Fibroblast of skin of right quadriceps (primary cell): ENCODE data around the gene ARFGAP1.
"Not testable (repeated sequence)": the region's sequence is repeated elsewhere in the genome, so short reads cannot be mapped to it uniquely, and the experiment has no call there.

Experiments used
- DNase-seq: peaks from one replicate; pipeline ENCODE4 v3.0.0-alpha.2; 2013

Gene ARFGAP1

GRCh38 chr20:63241272-63241671 is 31.3 kb upstream of the ARFGAP1 start:
- DNase-seq = no peak

GRCh38 chr20:63242736-63243135 is 29.9 kb upstream of the ARFGAP1 start:
- no peak for DNase-seq

- no peak for DNase-seq
These were observed 28.9 kb upstream of the ARFGAP1 start for GRCh38 chr20:63243604-63244247.

- DNase-seq = no peak
These were observed 28.1 kb upstream of the ARFGAP1 start for GRCh38 chr20:63244468-63244867.

GRCh38 chr20:63246490-63247288 is 25.9 kb upstream of the ARFGAP1 start:
- no peak for DNase-seq

GRCh38 chr20:63247671-63248228 is 24.9 kb upstream of the ARFGAP1 start:
- DNase-seq = no peak

- DNase-seq = no peak
These were observed 23.6 kb upstream of the ARFGAP1 start for GRCh38 chr20:63248835-63249591.

- DNase-seq = no peak
These were observed 22.7 kb upstream of the ARFGAP1 start for GRCh38 chr20:63249891-63250290.

- DNase-seq = not testable (repeated sequence)
These were observed 21.3 kb upstream of the ARFGAP1 start for GRCh38 chr20:63251350-63251749.

GRCh38 chr20:63252284-63252711 is 20.3 kb upstream of the ARFGAP1 start:
- DNase-seq = no peak

GRCh38 chr20:63253065-63253437 is 19.6 kb upstream of the ARFGAP1 start:
- DNase-seq = no peak

- DNase-seq = no peak
These were observed 19.0 kb upstream of the ARFGAP1 start for GRCh38 chr20:63253438-63254231.

- DNase-seq = no peak
These were observed 18.4 kb upstream of the ARFGAP1 start, which contains the start of gene NKAIN4 for GRCh38 chr20:63254232-63254605. Gene NKAIN4 (minus strand): TSS chr20:63254463. CDS start chr20:63254450, 13 bp downstream.

- no peak for DNase-seq
These were observed 17.8 kb upstream of the ARFGAP1 start for GRCh38 chr20:63254606-63255384.

GRCh38 chr20:63255931-63256704 is 16.5 kb upstream of the ARFGAP1 start:
- no peak for DNase-seq

- DNase-seq = no peak
These were observed 15.7 kb upstream of the ARFGAP1 start for GRCh38 chr20:63256954-63257353.

- no peak for DNase-seq
These were observed 15.0 kb upstream of the ARFGAP1 start for GRCh38 chr20:63257629-63258028.

GRCh38 chr20:63258781-63259180 is 13.8 kb upstream of the ARFGAP1 start:
- no peak for DNase-seq

GRCh38 chr20:63259734-63260460 is 12.7 kb upstream of the ARFGAP1 start:
- DNase-seq = no peak

- no peak for DNase-seq
These were observed 12.1 kb upstream of the ARFGAP1 start for GRCh38 chr20:63260521-63260920.
